Endothelial cell of umbilical vein (primary cell): ENCODE results near the gene FMN1. TPM values are rescaled to one million over a fixed set of nuclear protein-coding genes. Genes with fewer than 3 reads are reported as not detected.

Experiments
- BruUV-seq: library from RNA; stranded (reverse); fragments of 400-500 nt; replicated peaks from 2 replicates; lab custom pipeline; 2021; lab: Mats Ljungman, UMichigan
- CTCF ChIA-PET: fragments of 300-600, 350-600 bp; sonication (Branson Sonifier 250); formaldehyde crosslinking; loops from one replicate; lab custom pipeline; 2021; ENCODE audit warnings: antibody characterized with exemption, inconsistent platforms; lab: Charles Lee
- POLR2A ChIA-PET: fragments of 300-600, 350-600 bp; sonication (Branson Sonifier 250); formaldehyde crosslinking; loops from one replicate; lab custom pipeline; 2021; ENCODE audit warnings: antibody characterized with exemption, inconsistent platforms; lab: Charles Lee
- DNase-seq: peaks from one replicate; pipeline ENCODE4 v3.0.0-alpha.2; 2011; ENCODE audit warnings: low read depth, low spot score
- FAIRE-seq: peaks from 2 replicates; lab custom pipeline; 2011; peaks lifted over from hg19 to GRCh38; lab: Jason Lieb, UNC
- H2AFZ ChIP-seq: 2 replicates; pipeline ENCODE4 v1.6.0; 2012; ENCODE audit warnings: low read depth, low read length, control low read depth, inconsistent platforms
- H3K27ac ChIP-seq: 2 replicates; pipeline ENCODE4 v1.5.1; 2011; ENCODE audit warnings: low read depth, mild to moderate bottlenecking, control low read depth, low read length, moderate library complexity; ENCODE audit not compliant: insufficient read depth
- H3K27me3 ChIP-seq, 2 experiments: 2 replicates each; pipeline versions ENCODE4 v1.6.0 to v1.6.1; 2011; ENCODE audit warnings: low read length in 2 of 2, mixed read lengths in 1 of 2; ENCODE audit not compliant: control insufficient read depth in 2 of 2, insufficient read depth in 2 of 2
- H3K36me3 ChIP-seq, 2 experiments: 2 replicates in 1 of 2; 3 replicates in 1 of 2; pipeline ENCODE4 v1.5.1; 2011; ENCODE audit warnings: low read length in 2 of 2, mild to moderate bottlenecking in 1 of 2, moderate library complexity in 1 of 2; ENCODE audit not compliant: control insufficient read depth in 2 of 2, insufficient read depth in 2 of 2; ENCODE audit errors: extremely low read depth in 1 of 2
- H3K4me1 ChIP-seq: 3 replicates; pipeline ENCODE4 v1.5.1; 2011; ENCODE audit warnings: mild to moderate bottlenecking, low read length; ENCODE audit not compliant: control insufficient read depth, insufficient read depth; ENCODE audit errors: extremely low read depth
- H3K4me2 ChIP-seq: 2 replicates; pipeline ENCODE4 v1.6.1; 2011; ENCODE audit warnings: low read length, control low read depth, mixed read lengths; ENCODE audit not compliant: insufficient read depth
- H3K4me3 ChIP-seq, 3 experiments: fragments of 200-600 bp in 1 of 3; sonication (generic), shearing (Covaris generic) in 1 of 3; replicated peaks in 1 of 3; 2 replicates each; pipeline ENCODE4 v1.5.1; 2011 to 2016; ENCODE audit warnings: control low read depth in 3 of 3, low read length in 3 of 3, mild to moderate bottlenecking in 2 of 3, inconsistent platforms in 1 of 3, low read depth in 1 of 3, moderate library complexity in 1 of 3; ENCODE audit not compliant: insufficient read depth in 1 of 3
- H3K79me2 ChIP-seq: 2 replicates; pipeline ENCODE4 v1.6.0; 2012; ENCODE audit warnings: low read length, inconsistent platforms; ENCODE audit not compliant: control insufficient read depth, insufficient read depth
- H3K9ac ChIP-seq: replicated peaks from 2 replicates; pipeline ENCODE3; 2011; ENCODE audit warnings: low read length, control low read depth; ENCODE audit not compliant: insufficient read depth; ENCODE audit errors: extremely low read depth
- H3K9me1 ChIP-seq: replicated peaks from 3 replicates; pipeline ENCODE4 v1.6.0; 2011; ENCODE audit warnings: mild to moderate bottlenecking, low read length; ENCODE audit not compliant: control insufficient read depth, insufficient read depth; ENCODE audit errors: extremely low read depth
- H3K9me3 ChIP-seq: replicated peaks from 2 replicates; pipeline ENCODE4 v1.5.1; 2012; ENCODE audit warnings: low read length, inconsistent platforms; ENCODE audit not compliant: control insufficient read depth, insufficient read depth
- H4K20me1 ChIP-seq: replicated peaks from 2 replicates; pipeline ENCODE3; 2011; ENCODE audit warnings: mild to moderate bottlenecking, low read length; ENCODE audit not compliant: control insufficient read depth, insufficient read depth; ENCODE audit errors: extremely low read depth
- CTCF ChIP-seq, 2 donors: IDR thresholded peaks; 1 replicate in 1 of 2; 2 replicates in 1 of 2; pipeline ENCODE4 v1.5.1; 2011; ENCODE audit warnings: low read length in 2 of 2, mild to moderate bottlenecking in 2 of 2, moderate library complexity in 2 of 2, control low read depth in 1 of 2, inconsistent platforms in 1 of 2, low read depth in 1 of 2; ENCODE audit not compliant: insufficient read depth in 1 of 2; ENCODE audit errors: extremely low read depth in 1 of 2
- EZH2 ChIP-seq: IDR thresholded peaks from 2 replicates; pipeline ENCODE4 v1.6.1; 2012; ENCODE audit warnings: borderline replicate concordance, low read depth, mild to moderate bottlenecking, moderate library complexity, low read length, inconsistent platforms; ENCODE audit not compliant: severe bottlenecking
- FOS ChIP-seq: IDR thresholded peaks from 2 replicates; pipeline ENCODE4 v1.6.1; 2011; ENCODE audit warnings: mild to moderate bottlenecking, low read length, moderate library complexity, borderline replicate concordance; ENCODE audit not compliant: insufficient read depth
- GATA2 ChIP-seq: IDR thresholded peaks from 2 replicates; pipeline ENCODE4 v1.7.0; 2011; ENCODE audit warnings: low read depth, mild to moderate bottlenecking, moderate library complexity, mixed read lengths, low read length; ENCODE audit not compliant: insufficient read length, insufficient read depth
- MYC ChIP-seq: IDR thresholded peaks from one replicate; pipeline ENCODE4 v1.6.1; 2011; ENCODE audit warnings: mild to moderate bottlenecking, low read depth, low read length
- POLR2A ChIP-seq: IDR thresholded peaks from 2 replicates; pipeline ENCODE4 v1.6.1; 2012; ENCODE audit warnings: low read depth, mild to moderate bottlenecking, control low read depth, low read length
- dilution Hi-C: fragments of 300-500 bp; cut with MboI; formaldehyde crosslinking; loops from one replicate; pipeline ENCODE4 v1.15.0; 2019; ENCODE audit warnings: low sequenced_read_pairs; ENCODE audit not compliant: extremely low pct_ligation_motif_present
- intact Hi-C: fragments of 100-400 bp; cut with micrococcal nuclease; formaldehyde crosslinking; loops from one replicate; pipeline ENCODE4 v1.10.0; 2022
- polyA plus RNA-seq, 4 experiments: library from polyadenylated mRNA; depleted of rRNA in 3 of 4; stranded (reverse) in 3 of 4; unstranded in 1 of 4; fragments of >200 nt; gene quantifications; 2 replicates each; pipeline versions ENCODE4 v1.2.1 to v1.2.3, GENCODE V29; 2011 to 2012; ENCODE audit warnings: missing spikeins in 1 of 4
- total RNA-seq: library from RNA; stranded (reverse); gene quantifications from 2 replicates; pipeline ENCODE4 v1.2.3, GENCODE V29; 2021

The FMN1 gene
- total and polyA plus RNA-seq, 2 donors (not counting 3 experiments of a cell fraction or from before 2014, with no cell fraction given), result 0.01 to 0.29 TPM

DNA sequence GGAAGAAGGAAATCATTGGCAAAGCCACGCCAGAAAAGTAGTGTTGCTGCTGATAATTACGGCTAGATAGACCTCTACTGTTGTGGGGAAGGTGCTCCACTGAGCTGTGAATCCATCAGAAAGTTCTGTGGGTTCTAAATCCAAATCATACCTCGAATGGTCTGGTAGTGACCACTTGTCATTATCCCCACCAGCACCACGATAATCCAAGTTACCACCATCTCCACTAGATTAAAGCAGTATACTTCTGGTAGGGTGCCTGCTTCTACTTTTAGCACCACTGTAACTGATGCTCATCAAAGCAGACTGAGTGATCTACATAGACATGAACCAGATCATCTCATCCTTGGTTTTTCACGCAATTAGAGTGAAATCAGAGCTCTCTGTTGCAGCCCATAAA is 185.5 kb downstream of the FMN1 start:
- no peaks in the 10 kb centered on the region for H3K79me2 ChIP-seq
- peaks cover 8% of the 10 kb centered on the region for H3K4me1 ChIP-seq
- intact Hi-C loops (no loop called here), dilution Hi-C loops (no loop called here)
- H3K4me3 ChIP-seq, result no peak overlapping the region
- no peaks in the 10 kb centered on the region for H3K9me3 ChIP-seq
- no peaks in the 10 kb centered on the region for H3K9me1 ChIP-seq
- H2AFZ ChIP-seq, result no peak overlapping the region
- DNase-seq (no peak), FAIRE-seq (no peak)
- CTCF ChIA-PET, result no interaction called here
- no peaks in the 10 kb centered on the region for H4K20me1 ChIP-seq
- H3K4me2 ChIP-seq, result no peak overlapping the region
- no peaks in the 10 kb centered on the region for H3K36me3 ChIP-seq
- H3K27ac ChIP-seq, result no peak overlapping the region
- POLR2A ChIA-PET, result no interaction called here
- H3K27me3 ChIP-seq, result no peaks in the 10 kb centered on the region
- BruUV-seq, result no TSS peak
- TF ChIP-seq GATA2 (no peak), FOS (no peak), CTCF (IDR thresholded peaks at IDR 0.05; ENCODE audit: extremely low read depth in 1 of 2, insufficient read depth in 1 of 2, low read depth in 1 of 2, low read length in 2 of 2) (no peak), EZH2 (no peak), MYC (no peak), POLR2A (no peak)
- no peak overlapping the region for H3K9ac ChIP-seq
